HG03565 (cell line): ENCODE measurements around the gene PDZD2.

Source experiments
- ATAC-seq: cut with Tn5 transposase; IDR thresholded peaks from one replicate; pipeline ENCODE4 v1.9.1; 2021; ENCODE audit warnings: mild to moderate bottlenecking, moderate library complexity; ENCODE audit not compliant: unreplicated experiment

PDZD2 gene

GRCh38 chr5:31859096-31859495 lies 220.2 kb downstream of the PDZD2 start:
- no peak for ATAC-seq

GRCh38 chr5:31860278-31860677 lies 221.3 kb downstream of the PDZD2 start:
- ATAC-seq = no peak

- no peak for ATAC-seq
Observed at GRCh38 chr5:31860726-31861433, 221.9 kb downstream of the PDZD2 start.

GRCh38 chr5:31861601-31862000 lies 222.7 kb downstream of the PDZD2 start:
- no peak for ATAC-seq

- no peak for ATAC-seq
Observed at GRCh38 chr5:31863991-31864411, 225.1 kb downstream of the PDZD2 start.

GRCh38 chr5:31866166-31866565 lies 227.2 kb downstream of the PDZD2 start:
- ATAC-seq = no peak

- ATAC-seq = no peak
Observed at GRCh38 chr5:31867219-31867618, 228.3 kb downstream of the PDZD2 start.

- ATAC-seq = no peak
Observed at GRCh38 chr5:31880449-31880848, 241.5 kb downstream of the PDZD2 start.

GRCh38 chr5:31884896-31885295 lies 246.0 kb downstream of the PDZD2 start:
- no peak for ATAC-seq

GRCh38 chr5:31886206-31886605 lies 247.3 kb downstream of the PDZD2 start:
- no peak for ATAC-seq

GRCh38 chr5:31887556-31887955 lies 248.6 kb downstream of the PDZD2 start:
- no peak for ATAC-seq

GRCh38 chr5:31888564-31888963 lies 249.6 kb downstream of the PDZD2 start:
- ATAC-seq = no peak

GRCh38 chr5:31889001-31889561 lies 250.2 kb downstream of the PDZD2 start:
- ATAC-seq = no peak

- ATAC-seq = no peak
Observed at GRCh38 chr5:31890046-31890445, 251.1 kb downstream of the PDZD2 start.

GRCh38 chr5:31894141-31894540 lies 255.2 kb downstream of the PDZD2 start:
- ATAC-seq = no peak

GRCh38 chr5:31895199-31895820 lies 256.4 kb downstream of the PDZD2 start:
- ATAC-seq = no peak

- no peak for ATAC-seq
Observed at GRCh38 chr5:31898036-31898632, 259.2 kb downstream of the PDZD2 start.

GRCh38 chr5:31900296-31900865 lies 261.4 kb downstream of the PDZD2 start:
- ATAC-seq = no peak

GRCh38 chr5:31901807-31902530 lies 263.0 kb downstream of the PDZD2 start:
- no peak for ATAC-seq

- ATAC-seq = no peak
Observed at GRCh38 chr5:31908396-31908795, 269.5 kb downstream of the PDZD2 start.

- no peak for ATAC-seq
Observed at GRCh38 chr5:31909073-31909472, 270.1 kb downstream of the PDZD2 start.
